HEK293 (cell line): ENCODE measurements around the gene DLX3.

ENCODE experiments used
- GLIS1 ChIP-seq: fragments of 450-650 bp; formaldehyde crosslinking; IDR thresholded peaks from 2 replicates; pipeline ENCODE4 v1.5.1; 2016; ENCODE audit warnings: missing biosample characterization, missing genetic modification characterization
- GLIS2 ChIP-seq: fragments of 450-650 bp; formaldehyde crosslinking; IDR thresholded peaks from 2 replicates; pipeline ENCODE4 v1.5.1; 2016; ENCODE audit warnings: missing biosample characterization, missing genetic modification characterization
- HOXD13 ChIP-seq: sonication (generic); formaldehyde crosslinking; IDR thresholded peaks from 2 replicates; pipeline ENCODE4 v1.8.0; 2022; ENCODE audit warnings: missing genetic modification reagents, borderline replicate concordance
- IKZF3 ChIP-seq: fragments of 450-650 bp; IDR thresholded peaks from 2 replicates; pipeline ENCODE4 v1.5.0; 2018; ENCODE audit warnings: missing biosample characterization, mild to moderate bottlenecking, missing genetic modification characterization, moderate library complexity
- KLF1 ChIP-seq: fragments of 450-650 bp; formaldehyde crosslinking; IDR thresholded peaks from 2 replicates; pipeline ENCODE4 v1.5.1; 2016; ENCODE audit warnings: missing biosample characterization, missing genetic modification characterization
- KLF10 ChIP-seq: fragments of 450-650 bp; IDR thresholded peaks from 2 replicates; pipeline ENCODE4 v1.5.1; 2018; ENCODE audit warnings: missing biosample characterization, mild to moderate bottlenecking, missing genetic modification characterization
- KLF8 ChIP-seq: fragments of 450-650 bp; formaldehyde crosslinking; IDR thresholded peaks from 2 replicates; pipeline ENCODE4 v1.5.1; 2016; ENCODE audit warnings: missing biosample characterization, missing genetic modification characterization
- KLF9 ChIP-seq: fragments of 450-650 bp; formaldehyde crosslinking; IDR thresholded peaks from 2 replicates; pipeline ENCODE4 v1.5.1; 2016; ENCODE audit warnings: missing biosample characterization, missing genetic modification characterization, low read depth
- RBAK ChIP-seq: fragments of 450-650 bp; formaldehyde crosslinking; IDR thresholded peaks from 2 replicates; pipeline ENCODE4 v1.5.1; 2016; ENCODE audit warnings: missing biosample characterization, missing genetic modification characterization
- SETDB1 ChIP-seq: IDR thresholded peaks from one replicate; pipeline ENCODE4 v1.6.1; 2017; ENCODE audit warnings: mild to moderate bottlenecking, low read length, moderate library complexity, mixed read lengths; ENCODE audit not compliant: insufficient read length
- YY1 ChIP-seq: fragments of 450-650 bp; formaldehyde crosslinking; IDR thresholded peaks from 2 replicates; pipeline ENCODE4 v1.5.1; 2018; ENCODE audit warnings: missing biosample characterization, missing genetic modification characterization
- ZBTB48 ChIP-seq: fragments of 450-650 bp; formaldehyde crosslinking; IDR thresholded peaks from 2 replicates; pipeline ENCODE4 v1.5.1; 2016; ENCODE audit warnings: missing biosample characterization, missing genetic modification characterization
- ZBTB7A ChIP-seq: fragments of 450-650 bp; formaldehyde crosslinking; IDR thresholded peaks from 2 replicates; pipeline ENCODE4 v1.5.1; 2016; ENCODE audit warnings: low read depth, missing biosample characterization, missing genetic modification characterization
- ZNF146 ChIP-seq: fragments of 450-650 bp; formaldehyde crosslinking; IDR thresholded peaks from 2 replicates; pipeline ENCODE4 v1.5.1; 2016; ENCODE audit warnings: missing biosample characterization, missing genetic modification characterization
- ZNF2 ChIP-seq: fragments of 450-650 bp; formaldehyde crosslinking; IDR thresholded peaks from 2 replicates; pipeline ENCODE4 v1.5.1; 2016; ENCODE audit warnings: missing biosample characterization, missing genetic modification characterization
- ZNF274 ChIP-seq, 2 experiments: fragments of 200-500 bp in 1 of 2; fragments of 450-650 bp in 1 of 2; sonication (Bioruptor generic) in 1 of 2; formaldehyde crosslinking in 1 of 2; IDR thresholded peaks; 2 replicates each; pipeline versions ENCODE4 v1.5.1 to v1.6.1; 2014 to 2016; ENCODE audit warnings: borderline replicate concordance in 1 of 2, inconsistent platforms in 1 of 2, low read length in 1 of 2, missing biosample characterization in 1 of 2, missing genetic modification characterization in 1 of 2
- ZNF335 ChIP-seq: fragments of 450-650 bp; formaldehyde crosslinking; conservative IDR thresholded peaks from 2 replicates; pipeline ENCODE4 v1.5.1; 2016; ENCODE audit warnings: missing biosample characterization, missing genetic modification characterization
- ZNF341 ChIP-seq: fragments of 450-650 bp; formaldehyde crosslinking; IDR thresholded peaks from 2 replicates; pipeline ENCODE4; 2016; ENCODE audit warnings: low read depth, missing biosample characterization, missing genetic modification characterization
- ZNF350 ChIP-seq: fragments of 450-650 bp; formaldehyde crosslinking; IDR thresholded peaks from 2 replicates; pipeline ENCODE4 v1.5.0; 2017; ENCODE audit warnings: missing biosample characterization, mild to moderate bottlenecking, missing genetic modification characterization
- ZNF433 ChIP-seq: fragments of 450-650 bp; formaldehyde crosslinking; IDR thresholded peaks from 2 replicates; pipeline ENCODE4 v1.5.1; 2016; ENCODE audit warnings: missing biosample characterization, missing genetic modification characterization, low read depth
- ZNF529 ChIP-seq: fragments of 450-650 bp; formaldehyde crosslinking; IDR thresholded peaks from 2 replicates; pipeline ENCODE4 v1.5.1; 2017; ENCODE audit warnings: missing genetic modification characterization, missing biosample characterization; ENCODE audit not compliant: insufficient replicate concordance
- ZNF549 ChIP-seq: fragments of 450-650 bp; IDR thresholded peaks from 2 replicates; pipeline ENCODE4 v1.5.1; 2018; ENCODE audit warnings: missing biosample characterization, missing genetic modification characterization, mild to moderate bottlenecking, inconsistent platforms, moderate library complexity
- ZNF555 ChIP-seq: fragments of 450-650 bp; formaldehyde crosslinking; conservative IDR thresholded peaks from 2 replicates; pipeline ENCODE4 v1.5.1; 2017; ENCODE audit warnings: missing biosample characterization, mild to moderate bottlenecking, missing genetic modification characterization, inconsistent platforms
- ZNF610 ChIP-seq: fragments of 450-650 bp; formaldehyde crosslinking; IDR thresholded peaks from 2 replicates; pipeline ENCODE4 v1.5.1; 2016; ENCODE audit warnings: missing biosample characterization, missing genetic modification characterization, borderline replicate concordance
- ZNF658 ChIP-seq: fragments of 450-650 bp; formaldehyde crosslinking; IDR thresholded peaks from 2 replicates; pipeline ENCODE4; 2016; ENCODE audit warnings: missing biosample characterization, missing genetic modification characterization
- ZSCAN16 ChIP-seq: fragments of 450-650 bp; formaldehyde crosslinking; IDR thresholded peaks from 2 replicates; pipeline ENCODE4 v1.5.1; 2016; ENCODE audit warnings: missing biosample characterization, missing genetic modification characterization
- TF ChIP-seq, protein P1 (sequence below): fragments of 450-650 bp; formaldehyde crosslinking; IDR thresholded peaks from 2 replicates; pipeline ENCODE4 v1.5.1; 2016; ENCODE audit warnings: missing biosample characterization, missing genetic modification characterization
- TF ChIP-seq, protein P2 (sequence below): fragments of 450-650 bp; formaldehyde crosslinking; IDR thresholded peaks from 2 replicates; pipeline ENCODE4; 2016; ENCODE audit warnings: missing biosample characterization, missing genetic modification characterization
- TF ChIP-seq, protein P3 (sequence below): fragments of 450-650 bp; formaldehyde crosslinking; IDR thresholded peaks from 2 replicates; pipeline ENCODE4 v1.5.1; 2016; ENCODE audit warnings: missing biosample characterization, missing genetic modification characterization
- TF ChIP-seq, protein P4 (sequence below): fragments of 450-650 bp; formaldehyde crosslinking; IDR thresholded peaks from 2 replicates; pipeline ENCODE4 v1.5.1; 2016; ENCODE audit warnings: missing biosample characterization, missing genetic modification characterization
- TF ChIP-seq, protein P5 (sequence below): fragments of 450-650 bp; formaldehyde crosslinking; conservative IDR thresholded peaks from 2 replicates; pipeline ENCODE4 v1.5.1; 2016; ENCODE audit warnings: low read depth, missing biosample characterization, missing genetic modification characterization

Gene DLX3

DNA sequence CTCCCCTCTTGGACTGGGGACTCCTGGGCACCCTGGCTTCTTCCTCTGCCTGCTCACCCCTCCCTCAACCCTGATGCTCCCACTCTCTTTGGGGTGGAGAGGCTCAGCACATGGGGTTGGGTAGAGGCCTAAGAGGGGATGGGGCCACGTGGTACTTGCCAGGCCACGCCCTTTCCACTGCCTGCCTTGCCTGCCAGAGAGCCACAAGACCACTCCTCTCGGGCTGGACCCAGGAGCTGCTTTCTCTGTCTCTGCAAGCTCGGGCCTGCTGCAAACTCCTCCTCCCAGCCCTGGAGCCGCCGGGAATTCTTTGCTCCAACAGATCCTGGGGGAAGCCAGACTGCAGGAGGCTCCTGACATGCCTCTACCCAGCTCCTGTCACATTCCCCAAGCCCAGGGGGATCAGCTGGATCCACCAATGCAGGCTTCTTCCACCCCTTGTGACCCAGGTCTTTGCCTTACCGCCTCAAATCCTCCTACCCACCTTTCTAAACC lies 14.3 kb downstream of the DLX3 start (continued):
- TF ChIP-seq, protein P1, sequence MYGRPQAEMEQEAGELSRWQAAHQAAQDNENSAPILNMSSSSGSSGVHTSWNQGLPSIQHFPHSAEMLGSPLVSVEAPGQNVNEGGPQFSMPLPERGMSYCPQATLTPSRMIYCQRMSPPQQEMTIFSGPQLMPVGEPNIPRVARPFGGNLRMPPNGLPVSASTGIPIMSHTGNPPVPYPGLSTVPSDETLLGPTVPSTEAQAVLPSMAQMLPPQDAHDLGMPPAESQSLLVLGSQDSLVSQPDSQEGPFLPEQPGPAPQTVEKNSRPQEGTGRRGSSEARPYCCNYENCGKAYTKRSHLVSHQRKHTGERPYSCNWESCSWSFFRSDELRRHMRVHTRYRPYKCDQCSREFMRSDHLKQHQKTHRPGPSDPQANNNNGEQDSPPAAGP (tag by site-specific recombination) = no peak
- TF ChIP-seq GLIS2 (tag by site-specific recombination) (no peak), ZNF433 (no peak), RBAK (no peak), ZNF146 (no peak), KLF8 (no peak), ZNF274 (IDR thresholded peaks at IDR 0.05; ENCODE audit: low read length) (no peak), ZNF274 (tag by site-specific recombination; IDR thresholded peaks at IDR 0.05; ENCODE audit: borderline replicate concordance) (no peak), ZBTB48 (no peak), ZNF2 (no peak), ZNF658 (tag by site-specific recombination) (no peak), KLF1 (tag by site-specific recombination) (peak; percentile 33; the same call in 1 of the 2 replicates), ZNF529 (tag by site-specific recombination) (no peak), GLIS1 (peak; percentile 85), ZNF350 (tag by site-specific recombination) (no peak), ZBTB7A (tag by site-specific recombination) (no peak), ZNF555 (tag by site-specific recombination) (no peak), KLF10 (tag by site-specific recombination) (no peak), HOXD13 (no peak), ZSCAN16 (tag by site-specific recombination) (no peak), KLF9 (tag by site-specific recombination) (peak; percentile 39; the same call in 1 of the 2 replicates), SETDB1 (no peak), ZNF610 (tag by site-specific recombination) (no peak), IKZF3 (no peak), ZNF341 (tag by site-specific recombination) (no peak), ZNF335 (tag by site-specific recombination) (peak; percentile 43; the same call in 1 of the 2 replicates), ZNF549 (tag by site-specific recombination) (no peak), YY1 (tag by site-specific recombination) (no peak)
- TF ChIP-seq, protein P2, sequence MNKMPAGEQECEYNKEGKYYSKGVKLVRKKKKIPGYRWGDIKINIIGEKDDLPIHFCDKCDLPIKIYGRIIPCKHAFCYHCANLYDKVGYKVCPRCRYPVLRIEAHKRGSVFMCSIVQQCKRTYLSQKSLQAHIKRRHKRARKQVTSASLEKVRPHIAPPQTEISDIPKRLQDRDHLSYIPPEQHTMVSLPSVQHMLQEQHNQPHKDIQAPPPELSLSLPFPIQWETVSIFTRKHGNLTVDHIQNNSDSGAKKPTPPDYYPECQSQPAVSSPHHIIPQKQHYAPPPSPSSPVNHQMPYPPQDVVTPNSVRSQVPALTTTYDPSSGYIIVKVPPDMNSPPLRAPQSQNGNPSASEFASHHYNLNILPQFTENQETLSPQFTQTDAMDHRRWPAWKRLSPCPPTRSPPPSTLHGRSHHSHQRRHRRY = no peak
- TF ChIP-seq, protein P3, sequence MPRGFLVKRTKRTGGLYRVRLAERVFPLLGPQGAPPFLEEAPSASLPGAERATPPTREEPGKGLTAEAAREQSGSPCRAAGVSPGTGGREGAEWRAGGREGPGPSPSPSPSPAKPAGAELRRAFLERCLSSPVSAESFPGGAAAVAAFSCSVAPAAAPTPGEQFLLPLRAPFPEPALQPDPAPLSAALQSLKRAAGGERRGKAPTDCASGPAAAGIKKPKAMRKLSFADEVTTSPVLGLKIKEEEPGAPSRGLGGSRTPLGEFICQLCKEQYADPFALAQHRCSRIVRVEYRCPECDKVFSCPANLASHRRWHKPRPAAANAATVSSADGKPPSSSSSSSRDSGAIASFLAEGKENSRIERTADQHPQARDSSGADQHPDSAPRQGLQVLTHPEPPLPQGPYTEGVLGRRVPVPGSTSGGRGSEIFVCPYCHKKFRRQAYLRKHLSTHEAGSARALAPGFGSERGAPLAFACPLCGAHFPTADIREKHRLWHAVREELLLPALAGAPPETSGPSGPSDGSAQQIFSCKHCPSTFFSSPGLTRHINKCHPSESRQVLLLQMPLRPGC (tag by site-specific recombination) = no peak
- TF ChIP-seq, protein P4, sequence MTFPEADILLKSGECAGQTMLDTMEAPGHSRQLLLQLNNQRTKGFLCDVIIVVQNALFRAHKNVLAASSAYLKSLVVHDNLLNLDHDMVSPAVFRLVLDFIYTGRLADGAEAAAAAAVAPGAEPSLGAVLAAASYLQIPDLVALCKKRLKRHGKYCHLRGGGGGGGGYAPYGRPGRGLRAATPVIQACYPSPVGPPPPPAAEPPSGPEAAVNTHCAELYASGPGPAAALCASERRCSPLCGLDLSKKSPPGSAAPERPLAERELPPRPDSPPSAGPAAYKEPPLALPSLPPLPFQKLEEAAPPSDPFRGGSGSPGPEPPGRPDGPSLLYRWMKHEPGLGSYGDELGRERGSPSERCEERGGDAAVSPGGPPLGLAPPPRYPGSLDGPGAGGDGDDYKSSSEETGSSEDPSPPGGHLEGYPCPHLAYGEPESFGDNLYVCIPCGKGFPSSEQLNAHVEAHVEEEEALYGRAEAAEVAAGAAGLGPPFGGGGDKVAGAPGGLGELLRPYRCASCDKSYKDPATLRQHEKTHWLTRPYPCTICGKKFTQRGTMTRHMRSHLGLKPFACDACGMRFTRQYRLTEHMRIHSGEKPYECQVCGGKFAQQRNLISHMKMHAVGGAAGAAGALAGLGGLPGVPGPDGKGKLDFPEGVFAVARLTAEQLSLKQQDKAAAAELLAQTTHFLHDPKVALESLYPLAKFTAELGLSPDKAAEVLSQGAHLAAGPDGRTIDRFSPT = no peak
- TF ChIP-seq, protein P5, sequence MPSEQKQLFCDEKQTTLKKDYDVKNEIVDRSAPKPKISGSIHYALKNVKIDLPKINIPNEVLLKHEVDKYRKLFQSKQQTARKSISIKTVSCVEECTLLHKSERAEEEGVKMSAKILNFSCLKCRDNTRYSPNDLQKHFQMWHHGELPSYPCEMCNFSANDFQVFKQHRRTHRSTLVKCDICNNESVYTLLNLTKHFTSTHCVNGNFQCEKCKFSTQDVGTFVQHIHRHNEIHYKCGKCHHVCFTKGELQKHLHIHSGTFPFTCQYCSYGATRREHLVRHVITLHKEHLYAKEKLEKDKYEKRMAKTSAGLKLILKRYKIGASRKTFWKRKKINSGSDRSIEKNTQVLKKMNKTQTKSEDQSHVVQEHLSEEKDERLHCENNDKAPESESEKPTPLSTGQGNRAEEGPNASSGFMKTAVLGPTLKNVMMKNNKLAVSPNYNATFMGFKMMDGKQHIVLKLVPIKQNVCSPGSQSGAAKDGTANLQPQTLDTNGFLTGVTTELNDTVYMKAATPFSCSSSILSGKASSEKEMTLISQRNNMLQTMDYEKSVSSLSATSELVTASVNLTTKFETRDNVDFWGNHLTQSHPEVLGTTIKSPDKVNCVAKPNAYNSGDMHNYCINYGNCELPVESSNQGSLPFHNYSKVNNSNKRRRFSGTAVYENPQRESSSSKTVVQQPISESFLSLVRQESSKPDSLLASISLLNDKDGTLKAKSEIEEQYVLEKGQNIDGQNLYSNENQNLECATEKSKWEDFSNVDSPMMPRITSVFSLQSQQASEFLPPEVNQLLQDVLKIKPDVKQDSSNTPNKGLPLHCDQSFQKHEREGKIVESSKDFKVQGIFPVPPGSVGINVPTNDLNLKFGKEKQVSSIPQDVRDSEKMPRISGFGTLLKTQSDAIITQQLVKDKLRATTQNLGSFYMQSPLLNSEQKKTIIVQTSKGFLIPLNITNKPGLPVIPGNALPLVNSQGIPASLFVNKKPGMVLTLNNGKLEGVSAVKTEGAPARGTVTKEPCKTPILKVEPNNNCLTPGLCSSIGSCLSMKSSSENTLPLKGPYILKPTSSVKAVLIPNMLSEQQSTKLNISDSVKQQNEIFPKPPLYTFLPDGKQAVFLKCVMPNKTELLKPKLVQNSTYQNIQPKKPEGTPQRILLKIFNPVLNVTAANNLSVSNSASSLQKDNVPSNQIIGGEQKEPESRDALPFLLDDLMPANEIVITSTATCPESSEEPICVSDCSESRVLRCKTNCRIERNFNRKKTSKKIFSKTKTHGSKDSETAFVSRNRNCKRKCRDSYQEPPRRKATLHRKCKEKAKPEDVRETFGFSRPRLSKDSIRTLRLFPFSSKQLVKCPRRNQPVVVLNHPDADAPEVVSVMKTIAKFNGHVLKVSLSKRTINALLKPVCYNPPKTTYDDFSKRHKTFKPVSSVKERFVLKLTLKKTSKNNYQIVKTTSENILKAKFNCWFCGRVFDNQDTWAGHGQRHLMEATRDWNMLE (tag by site-specific recombination) = no peak
